Upper lobe of left lung (tissue), 6 donors: Measurements from ENCODE around the gene CPLX1. TPM values are rescaled to one million over a fixed set of nuclear protein-coding genes. Genes with fewer than 3 reads are reported as not detected.

Source experiments
- ATAC-seq, 2 donors: fragments of 200-7000 bp; cut with Tn5 transposase; one replicate each; pipeline ENCODE4 v1.9.1; 2022; ENCODE audit warnings: mild to moderate bottlenecking in 2 of 2, moderate library complexity in 2 of 2; ENCODE audit not compliant: low FRiP score in 2 of 2
- DNase-seq, 2 donors: peaks; one replicate each; pipeline ENCODE4 v3.0.0-alpha.2; 2019 to 2020
- H3K27ac ChIP-seq, 4 donors: fragments of 200-600 bp; sonication (generic); one replicate each; pipeline ENCODE4 v1.5.1; 2016 to 2019
- H3K27me3 ChIP-seq, 4 donors: fragments of 200-600 bp; sonication (generic); one replicate each; pipeline ENCODE4 v1.5.1; 2017 to 2019
- H3K36me3 ChIP-seq, 4 donors: fragments of 200-600 bp; sonication (generic); one replicate each; pipeline ENCODE4 v1.5.1; 2016 to 2019
- H3K4me1 ChIP-seq, 4 donors: fragments of 200-600 bp; sonication (generic); one replicate each; pipeline ENCODE4 v1.5.1; 2018 to 2019
- H3K4me3 ChIP-seq, 4 donors: fragments of 200-600 bp; sonication (generic); one replicate each; pipeline ENCODE4 v1.5.1; 2017 to 2019; ENCODE audit warnings: mild to moderate bottlenecking in 2 of 4, moderate library complexity in 1 of 4
- H3K9me3 ChIP-seq, 4 donors: fragments of 200-600 bp; sonication (generic); one replicate each; pipeline ENCODE4 v1.5.1; 2018 to 2019
- EP300 ChIP-seq, 4 donors: sonication (generic); formaldehyde crosslinking; IDR thresholded peaks; one replicate each; pipeline ENCODE4 v1.5.1; 2017; ENCODE audit warnings: antibody characterized with exemption in 4 of 4, control low read depth in 2 of 4
- POLR2A ChIP-seq, 4 donors: fragments of 450-650 bp; IDR thresholded peaks; one replicate each; pipeline ENCODE4 v1.5.1; 2016 to 2017; ENCODE audit warnings: antibody characterized with exemption in 4 of 4, mild to moderate bottlenecking in 2 of 4
- POLR2AphosphoS5 ChIP-seq, 2 donors: sonication (generic); formaldehyde crosslinking; IDR thresholded peaks; one replicate each; pipeline ENCODE4 v1.5.1; 2017; ENCODE audit warnings: antibody characterized with exemption in 2 of 2
- WGBS, 2 donors: methylation state at CpG; one replicate each; pipeline ENCODE4 v1.1.5; 2017 to 2018; 5-methylcytosine and 5-hydroxymethylcytosine counted together
- total RNA-seq, 6 donors: library from RNA; depleted of rRNA in 4 of 6; stranded (reverse); fragments of >200 nt in 4 of 6; gene quantifications; one replicate each; pipeline versions ENCODE4 v1.1.0 to v1.2.1, GENCODE V29; 2016 to 2021
- TF ChIP-seq, protein P1 (sequence below), 6 experiments: fragments of 450-650 bp in 4 of 6; fragments of 200-600 bp in 2 of 6; sonication (generic) in 2 of 6; IDR thresholded peaks; one replicate each; pipeline ENCODE4 v1.5.1; 2016 to 2019; ENCODE audit warnings: antibody characterized with exemption in 6 of 6
- donor health status: DM: no; HTN: no; CAD: no; lungs with moderate emphysema.
- donor health status: DM: no; HTN: yes; CAD: no; lungs with severe emphysema.

CPLX1 gene
- total RNA-seq, 6 donors from 2014 or later, result 0.61 to 4.2 (median 1.8) TPM

DNA sequence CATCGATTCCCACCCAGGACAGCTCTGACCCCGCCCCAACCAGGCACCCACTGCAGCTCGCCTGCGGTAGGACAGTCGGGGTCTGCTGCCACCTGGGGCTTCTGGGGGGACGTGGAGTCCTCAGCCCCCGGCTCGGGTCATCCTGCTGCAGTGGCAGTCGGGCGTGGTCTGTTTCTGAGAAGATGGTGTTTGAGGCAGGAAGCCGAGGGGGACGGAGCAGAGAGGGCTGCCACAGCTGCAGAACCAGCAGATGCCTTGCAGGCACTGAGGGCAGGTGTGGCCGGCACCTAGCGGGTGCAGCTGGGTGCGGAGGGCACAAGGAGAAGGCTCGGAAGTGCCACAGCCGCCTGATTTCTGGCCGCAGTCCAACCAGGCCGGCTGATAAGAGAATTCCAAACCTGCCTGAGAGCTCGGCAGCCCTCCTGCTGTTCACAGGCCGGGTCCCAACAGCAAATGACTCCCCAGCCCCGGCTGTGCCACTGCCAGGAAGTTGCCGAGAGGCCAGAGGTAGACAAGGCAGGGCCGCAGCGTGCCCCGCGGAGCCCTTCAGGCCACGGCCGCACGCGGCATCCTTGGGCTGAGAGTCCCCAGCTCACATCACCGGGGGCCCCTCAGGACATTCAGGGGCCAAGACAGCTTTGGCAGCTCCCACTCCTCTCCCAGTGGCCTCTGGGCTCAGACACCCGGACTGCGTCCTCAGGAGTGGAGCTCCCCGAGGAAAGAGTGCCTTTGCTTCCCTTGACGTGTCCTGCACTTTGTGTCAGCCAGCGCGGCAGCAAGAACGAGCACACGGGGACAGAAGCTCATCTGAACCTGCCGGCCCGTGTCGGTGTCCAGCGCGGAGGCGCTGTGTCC, 9.4 kb upstream of the CPLX1 start:
- TF ChIP-seq EP300 (IDR thresholded peaks at IDR 0.05) (no peak), POLR2A (IDR thresholded peaks at IDR 0.05) (no peak), POLR2AphosphoS5 (IDR thresholded peaks at IDR 0.05) (no peak)
- TF ChIP-seq, protein P1, sequence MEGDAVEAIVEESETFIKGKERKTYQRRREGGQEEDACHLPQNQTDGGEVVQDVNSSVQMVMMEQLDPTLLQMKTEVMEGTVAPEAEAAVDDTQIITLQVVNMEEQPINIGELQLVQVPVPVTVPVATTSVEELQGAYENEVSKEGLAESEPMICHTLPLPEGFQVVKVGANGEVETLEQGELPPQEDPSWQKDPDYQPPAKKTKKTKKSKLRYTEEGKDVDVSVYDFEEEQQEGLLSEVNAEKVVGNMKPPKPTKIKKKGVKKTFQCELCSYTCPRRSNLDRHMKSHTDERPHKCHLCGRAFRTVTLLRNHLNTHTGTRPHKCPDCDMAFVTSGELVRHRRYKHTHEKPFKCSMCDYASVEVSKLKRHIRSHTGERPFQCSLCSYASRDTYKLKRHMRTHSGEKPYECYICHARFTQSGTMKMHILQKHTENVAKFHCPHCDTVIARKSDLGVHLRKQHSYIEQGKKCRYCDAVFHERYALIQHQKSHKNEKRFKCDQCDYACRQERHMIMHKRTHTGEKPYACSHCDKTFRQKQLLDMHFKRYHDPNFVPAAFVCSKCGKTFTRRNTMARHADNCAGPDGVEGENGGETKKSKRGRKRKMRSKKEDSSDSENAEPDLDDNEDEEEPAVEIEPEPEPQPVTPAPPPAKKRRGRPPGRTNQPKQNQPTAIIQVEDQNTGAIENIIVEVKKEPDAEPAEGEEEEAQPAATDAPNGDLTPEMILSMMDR (IDR thresholded peaks at IDR 0.05), result no peak
- H3K36me3 ChIP-seq, result no peaks in the 10 kb centered on the region
- H3K27me3 ChIP-seq, result peaks cover 0 to 10% (median 0%) of the 10 kb centered on the region in 4 donors
- WGBS, 2 donors, result 71 to 73% methylated on average over 21 to 46 of the region's 46 CpGs
- H3K27ac ChIP-seq, result no peak overlapping the region
- ATAC-seq, result peak in 1 of 2 donors; percentile 26
- no peaks in the 10 kb centered on the region for H3K4me1 ChIP-seq
- DNase-seq, result peak; percentile 30 to 76
- H3K4me3 ChIP-seq, result no peak overlapping the region
- peaks cover 3 to 35% (median 18%) of the 10 kb centered on the region in 4 donors for H3K9me3 ChIP-seq

DNA sequence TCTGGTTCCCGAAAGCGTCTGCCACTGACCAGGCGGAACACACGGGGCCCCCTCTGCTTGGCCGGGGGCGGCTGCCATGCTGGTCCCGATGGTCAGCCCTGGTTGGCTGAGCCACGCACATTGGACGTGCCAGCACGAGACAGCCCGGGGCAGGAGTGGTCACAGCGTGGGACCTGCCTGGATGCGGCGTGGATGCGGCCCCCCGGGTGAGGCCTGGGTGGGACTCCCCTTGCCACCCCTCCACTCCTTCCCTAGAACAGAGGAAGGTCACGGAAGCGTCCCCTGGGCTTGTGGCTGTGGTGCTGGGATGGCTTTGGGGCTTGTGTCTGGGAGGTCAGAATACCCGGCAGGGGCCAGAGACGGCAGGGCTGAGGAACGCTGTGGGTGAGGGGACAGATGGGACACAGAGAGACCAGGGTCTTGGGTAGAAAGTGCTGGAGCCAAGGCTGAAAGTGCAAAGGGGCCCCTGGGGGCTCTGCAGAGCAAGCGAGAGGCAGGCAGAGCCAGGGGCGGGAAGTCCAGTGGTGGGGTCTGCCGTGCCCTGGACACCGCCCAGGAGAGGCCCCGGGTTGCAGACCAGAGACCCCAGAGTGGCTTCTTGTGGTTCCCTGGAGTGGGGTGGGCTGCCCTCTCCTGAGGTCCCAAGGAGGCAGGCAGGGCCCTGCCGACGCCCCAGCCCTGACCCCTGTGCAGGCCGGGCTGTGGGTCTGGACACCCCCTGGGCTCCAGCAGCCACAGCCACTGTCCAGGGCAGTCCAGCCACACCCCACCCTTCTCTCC, 8.6 kb upstream of the CPLX1 start:
- ATAC-seq (no peak), DNase-seq (peak in 1 of 2 donors; percentile 74)
- H3K4me3 ChIP-seq, result no peak overlapping the region
- H3K4me1 ChIP-seq, result no peaks in the 10 kb centered on the region
- no peak for TF ChIP-seq POLR2AphosphoS5 (IDR thresholded peaks at IDR 0.05)
- TF ChIP-seq, protein P1 (IDR thresholded peaks at IDR 0.05), result no peak
- WGBS, 2 donors, result 82 to 84% methylated on average over 19 to 25 of the region's 29 CpGs
- peaks cover 3 to 35% (median 18%) of the 10 kb centered on the region in 4 donors for H3K9me3 ChIP-seq
- no peak overlapping the region for H3K27ac ChIP-seq
- no peaks in the 10 kb centered on the region for H3K36me3 ChIP-seq
- peaks cover 0 to 16% (median 0%) of the 10 kb centered on the region in 4 donors for H3K27me3 ChIP-seq

- H3K27me3 ChIP-seq, result peaks cover 0 to 20% (median 0%) of the 10 kb centered on the region in 4 donors
- DNase-seq (peak in 1 of 2 donors; percentile 62), ATAC-seq (no peak)
- H3K27ac ChIP-seq, result no peak overlapping the region
- no peak for TF ChIP-seq EP300 (IDR thresholded peaks at IDR 0.05)
- TF ChIP-seq, protein P1 (IDR thresholded peaks at IDR 0.05), result no peak
- no peak for TF ChIP-seq POLR2AphosphoS5 (IDR thresholded peaks at IDR 0.05)
- no peak for TF ChIP-seq POLR2A (IDR thresholded peaks at IDR 0.05)
- peaks cover 3 to 35% (median 18%) of the 10 kb centered on the region in 4 donors for H3K9me3 ChIP-seq
- 78% methylated on average over 18 of the region's 18 CpGs; no CpG with 5 or more reads in 1 of the 2 donors for WGBS, 2 donors
- H3K36me3 ChIP-seq, result no peaks in the 10 kb centered on the region
- H3K4me1 ChIP-seq, result no peaks in the 10 kb centered on the region
- H3K4me3 ChIP-seq, result no peak overlapping the region
Measured at GRCh38 chr4:833731-834367, 7.9 kb upstream of the CPLX1 start.

DNA sequence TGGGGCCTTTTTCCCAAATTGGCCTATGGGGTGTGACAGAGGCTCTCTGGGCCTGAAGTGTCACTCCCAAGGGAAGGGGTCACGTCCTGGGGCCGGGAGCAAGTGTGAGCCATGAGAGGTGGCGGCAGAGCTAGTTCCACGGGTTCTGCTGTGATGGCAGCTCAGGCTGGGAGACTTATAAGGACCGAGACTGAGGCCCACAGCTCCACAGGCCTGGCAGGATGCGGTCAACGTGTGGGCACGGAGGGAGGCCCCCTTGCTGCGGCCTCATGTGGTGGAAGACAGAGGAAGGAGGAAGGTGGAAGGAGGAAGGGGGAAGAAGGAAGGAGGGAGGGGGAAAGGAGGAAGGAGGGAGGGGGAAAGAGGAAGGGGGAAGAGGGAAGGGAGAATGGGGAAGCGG, 7.2 kb upstream of the CPLX1 start:
- no peaks in the 10 kb centered on the region for H3K36me3 ChIP-seq
- WGBS, 2 donors, result 46% methylated on average over 9 to 10 of the region's 10 CpGs
- TF ChIP-seq POLR2AphosphoS5 (IDR thresholded peaks at IDR 0.05) (no peak), POLR2A (IDR thresholded peaks at IDR 0.05) (no peak), EP300 (IDR thresholded peaks at IDR 0.05) (no peak)
- TF ChIP-seq, protein P1 (IDR thresholded peaks at IDR 0.05), result no peak
- H3K4me1 ChIP-seq, result no peaks in the 10 kb centered on the region
- no peak overlapping the region for H3K27ac ChIP-seq
- DNase-seq (peak in 1 of 2 donors; percentile 52), ATAC-seq (no peak)
- H3K27me3 ChIP-seq, result peaks cover 0 to 27% (median 0%) of the 10 kb centered on the region in 4 donors
- no peak overlapping the region for H3K4me3 ChIP-seq
- H3K9me3 ChIP-seq, result peaks cover 2 to 30% (median 14%) of the 10 kb centered on the region in 4 donors
